Bronchial epithelial cell (primary cell): ENCODE results near the gene TMPRSS6. TPM values are rescaled to one million over a fixed set of nuclear protein-coding genes. Genes with fewer than 3 reads are reported as not detected.

Experiments used
- DNase-seq: peaks from one replicate; pipeline ENCODE4 v3.0.0-alpha.2; 2010; ENCODE audit warnings: low read depth
- FAIRE-seq: peaks from 2 replicates; lab custom pipeline; 2011; peaks lifted over from hg19 to GRCh38; lab: Jason Lieb, UNC
- H3K27me3 ChIP-seq: 2 replicates; pipeline ENCODE4 v1.5.1; 2011; ENCODE audit warnings: low read length; ENCODE audit not compliant: control insufficient read depth, insufficient read depth
- H3K36me3 ChIP-seq: 2 replicates; pipeline ENCODE4 v1.5.1; 2011; ENCODE audit warnings: low read length; ENCODE audit not compliant: control insufficient read depth, insufficient read depth
- H3K4me3 ChIP-seq: 2 replicates; pipeline ENCODE4 v1.5.1; 2011; ENCODE audit warnings: mild to moderate bottlenecking, low read depth, low read length, control low read depth
- CTCF ChIP-seq: IDR thresholded peaks from 2 replicates; pipeline ENCODE4 v1.5.1; 2011; ENCODE audit warnings: mild to moderate bottlenecking, moderate library complexity, low read length, control low read depth, inconsistent platforms; ENCODE audit not compliant: insufficient read depth, severe bottlenecking
- total RNA-seq: library from RNA; depleted of rRNA; stranded (reverse); fragments of >200 nt; gene quantifications from 2 replicates; pipeline ENCODE4 v1.2.1, GENCODE V29; 2014

Gene TMPRSS6
- total RNA-seq, 1 donor from 2014 or later: not detected

- TF ChIP-seq CTCF: no peak
- no peak overlapping the region for H3K4me3 ChIP-seq
- no peak for DNase-seq
- H3K27me3 ChIP-seq: peaks cover 3% of the 10 kb centered on the region
- FAIRE-seq: no peak
- no peaks in the 10 kb centered on the region for H3K36me3 ChIP-seq
Observed at GRCh38 chr22:37119872-37120271, 10.4 kb upstream of the TMPRSS6 start.

DNA sequence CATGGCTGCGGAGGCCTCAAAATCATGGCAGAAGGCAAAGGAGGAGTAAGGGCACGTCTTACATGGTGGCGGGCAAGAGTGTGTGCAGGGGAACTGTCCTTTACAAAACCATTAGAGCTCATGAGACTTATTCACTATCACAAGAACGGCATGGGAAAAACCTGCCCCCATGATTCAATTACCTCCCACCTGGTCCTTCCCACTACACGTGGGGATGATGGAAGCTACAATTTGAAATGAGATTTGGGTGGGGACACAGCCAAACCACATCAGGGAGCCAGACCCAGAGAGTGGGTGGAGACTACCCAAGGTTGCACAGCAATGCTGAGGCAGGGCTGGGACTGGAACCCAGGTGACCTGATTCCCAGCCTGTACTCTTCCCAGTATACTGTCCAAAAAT, 8.6 kb upstream of the TMPRSS6 start:
- H3K27me3 ChIP-seq: peaks cover 5% of the 10 kb centered on the region
- H3K36me3 ChIP-seq: no peaks in the 10 kb centered on the region
- H3K4me3 ChIP-seq: no peak overlapping the region
- DNase-seq: no peak
- no peak for FAIRE-seq
- no peak for TF ChIP-seq CTCF

GRCh38 chr22:37117092-37117491, 7.6 kb upstream of the TMPRSS6 start:
- no peak overlapping the region for H3K4me3 ChIP-seq
- DNase-seq: no peak

GRCh38 chr22:37115032-37115431, 5.5 kb upstream of the TMPRSS6 start:
- no peak for DNase-seq
- FAIRE-seq: no peak
- TF ChIP-seq CTCF: no peak

More at GRCh38 chr22:37117092-37117491, 7.6 kb upstream of the TMPRSS6 start:
- peaks cover 5% of the 10 kb centered on the region for H3K27me3 ChIP-seq
- H3K36me3 ChIP-seq: no peaks in the 10 kb centered on the region
- FAIRE-seq: no peak
- no peak for TF ChIP-seq CTCF

DNA sequence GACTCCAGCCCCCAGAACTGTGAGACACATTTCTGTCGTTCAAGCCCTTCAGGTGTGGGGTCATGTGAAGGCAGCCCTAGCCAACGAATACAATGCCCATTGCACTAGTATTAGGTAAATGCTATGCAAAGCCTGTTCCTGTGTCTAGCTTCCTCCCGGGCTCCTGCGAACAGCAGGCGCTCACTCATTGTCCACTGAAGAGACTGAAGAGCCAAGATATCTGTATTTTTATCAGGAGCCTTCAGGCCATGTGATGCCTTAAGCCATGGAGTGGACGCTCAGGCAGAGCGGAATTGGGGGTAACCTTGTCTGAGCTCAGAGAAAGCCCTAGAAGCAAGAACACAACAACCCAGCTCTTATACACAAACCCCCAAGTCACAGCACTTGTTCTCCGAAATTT, 4.2 kb upstream of the TMPRSS6 start:
- no peak for DNase-seq
- Histone ChIP-seq H3K36me3 (no peaks in the 10 kb centered on the region), H3K27me3 (peaks cover 5% of the 10 kb centered on the region), H3K4me3 (no peak overlapping the region)
- no peak for TF ChIP-seq CTCF
- no peak for FAIRE-seq

More at GRCh38 chr22:37115032-37115431, 5.5 kb upstream of the TMPRSS6 start:
- no peak overlapping the region for H3K4me3 ChIP-seq
- peaks cover 5% of the 10 kb centered on the region for H3K27me3 ChIP-seq
- no peaks in the 10 kb centered on the region for H3K36me3 ChIP-seq

DNA sequence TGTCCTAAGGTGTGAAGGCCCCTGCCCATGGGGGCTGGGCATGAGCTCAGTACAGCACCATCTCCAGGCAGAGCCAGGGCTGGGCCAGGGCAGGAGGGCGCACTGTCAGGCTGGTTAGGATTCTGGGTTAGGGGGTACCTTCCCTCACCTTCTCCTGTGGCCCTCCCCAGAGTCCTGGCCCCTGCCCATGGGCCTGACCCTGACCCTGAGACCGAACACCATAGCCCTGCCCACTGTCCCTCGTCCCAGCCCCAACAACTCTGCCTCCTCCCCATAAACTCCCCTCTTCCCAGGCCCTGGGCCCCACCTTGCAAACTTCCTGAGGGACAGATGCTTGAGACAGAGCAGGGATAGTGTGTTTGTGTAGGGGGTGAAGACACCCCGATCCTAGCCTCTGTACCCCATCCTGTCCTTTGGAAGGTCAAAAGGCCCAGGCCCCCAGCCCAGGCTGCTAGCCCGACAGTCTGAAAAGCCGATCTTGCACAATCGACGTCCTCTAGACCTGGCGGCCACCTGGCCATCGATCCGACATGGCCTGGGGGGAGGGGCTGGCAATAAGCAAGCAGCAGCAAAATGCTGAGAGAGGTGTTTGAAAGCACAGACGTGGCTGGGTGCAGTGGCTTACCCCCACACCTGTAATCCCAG, 2.7 kb upstream of the TMPRSS6 start:
- DNase-seq (no peak), FAIRE-seq (no peak)
- H3K4me3 ChIP-seq: no peak overlapping the region
- H3K27me3 ChIP-seq: peaks cover 3% of the 10 kb centered on the region
- no peak for TF ChIP-seq CTCF
- H3K36me3 ChIP-seq: no peaks in the 10 kb centered on the region
